PC-9 (cell line): ENCODE data around the gene SPI1.

Experiments used
- CTCF ChIP-seq: fragments of 200-600 bp; sonication (generic); conservative IDR thresholded peaks from 2 replicates; pipeline ENCODE4 v1.6.1; 2017; ENCODE audit warnings: mixed run types, antibody characterized with exemption, mild to moderate bottlenecking, moderate library complexity
- EZH2 ChIP-seq: fragments of 200-600 bp; sonication (generic); IDR thresholded peaks from 2 replicates; pipeline ENCODE4 v1.8.0; 2017; ENCODE audit warnings: antibody characterized with exemption, low read depth

- no peak for TF ChIP-seq EZH2
- TF ChIP-seq CTCF = no peak
Measured at GRCh38 chr11:47393163-47394049, 15.1 kb upstream of the SPI1 start.
